ENCODE measurements around the gene ARF3. TPM values are rescaled to one million over a fixed set of nuclear protein-coding genes. Genes with fewer than 3 reads are reported as not detected.

Gene ARF3
- total and polyA plus RNA-seq, 9 of the 15 experiments (the other 6 are each of a cell fraction or from before 2014, with no cell fraction given), result 5.9 to 170 (median 64.4) TPM

- TF ChIP-seq REST (IDR thresholded peaks at IDR 0.05; ENCODE audit: borderline replicate concordance), result peak; percentile 89
- no peak for TF ChIP-seq REST (CRISPR knock-in tag; IDR thresholded peaks at IDR 0.05; ENCODE audit: low read depth)
- TF ChIP-seq MAZ (CRISPR knock-in tag; conservative IDR thresholded peaks at IDR 0.05 in 1 of 2, IDR thresholded peaks at IDR 0.05 in 1 of 2), result peak; percentile 36 to 77; a peak in 2 of 4 replicates
- peak; percentile 93 to 95 for TF ChIP-seq RAD21 (CRISPR knock-in tag; conservative IDR thresholded peaks at IDR 0.05 in 1 of 2, IDR thresholded peaks at IDR 0.05 in 1 of 2)
- TF ChIP-seq SMC3 (conservative IDR thresholded peaks at IDR 0.05; ENCODE audit: insufficient read depth, low read depth, low read length), result peak; percentile 89
Observed at GRCh38 chr12:48890657-48891418, 66.4 kb downstream of the ARF3 start (continued).

Data from K562 (cell line).